CD4-positive, alpha-beta T cell treated with Interleukin-21 for 1 hour (primary cell): ENCODE measurements around the gene PDLIM7.

Source experiments
- DNase-seq: peaks from one replicate; pipeline ENCODE4 v3.0.0-alpha.2; 2020

The PDLIM7 gene

GRCh38 chr5:177442066-177442826 is 55.2 kb downstream of the PDLIM7 start:
- no peak for DNase-seq

GRCh38 chr5:177440990-177441780 is 56.2 kb downstream of the PDLIM7 start:
- DNase-seq: no peak

GRCh38 chr5:177440211-177440989 is 57.0 kb downstream of the PDLIM7 start:
- DNase-seq: peak; percentile 79

GRCh38 chr5:177439518-177440053 is 57.8 kb downstream of the PDLIM7 start:
- DNase-seq: no peak

- DNase-seq: no peak
These were observed 58.9 kb downstream of the PDLIM7 start for GRCh38 chr5:177438468-177438867.

GRCh38 chr5:177437623-177438022 is 59.8 kb downstream of the PDLIM7 start:
- no peak for DNase-seq

- DNase-seq: no peak
These were observed 61.4 kb downstream of the PDLIM7 start for GRCh38 chr5:177435847-177436536.

- no peak for DNase-seq
These were observed 62.3 kb downstream of the PDLIM7 start for GRCh38 chr5:177434942-177435738.

- DNase-seq: peak; percentile 58
These were observed 63.0 kb downstream of the PDLIM7 start for GRCh38 chr5:177434437-177434836.

GRCh38 chr5:177433658-177434217 is 63.7 kb downstream of the PDLIM7 start:
- DNase-seq: no peak
